Endodermal cell (in vitro differentiated cells): ENCODE measurements around the gene SPO11. TPM values are rescaled to one million over a fixed set of nuclear protein-coding genes. Genes with fewer than 3 reads are reported as not detected.
A peak's percentile ranks its signal among the peaks of the same experiment; 100 is the strongest.

Experiments used
- DNase-seq: peaks from one replicate; pipeline ENCODE4 v3.0.0-alpha.2; 2017
- H3K27ac ChIP-seq: 2 replicates; pipeline ENCODE4 v1.5.1; 2013; ENCODE audit warnings: mild to moderate bottlenecking, low read depth, low read length, moderate library complexity
- H3K27me3 ChIP-seq: 2 replicates; pipeline ENCODE4 v1.6.1; 2013; ENCODE audit warnings: mild to moderate bottlenecking, low read length, moderate library complexity; ENCODE audit not compliant: insufficient read depth, control insufficient read depth, poor library complexity, severe bottlenecking
- H3K36me3 ChIP-seq: 2 replicates; pipeline ENCODE4 v1.7.0; 2013; ENCODE audit warnings: mild to moderate bottlenecking, low read length, moderate library complexity; ENCODE audit not compliant: control insufficient read depth, insufficient read depth
- H3K4me1 ChIP-seq: one replicate; pipeline ENCODE4 v1.7.0; 2013; ENCODE audit warnings: low read length; ENCODE audit not compliant: control insufficient read depth, insufficient read depth
- H3K4me3 ChIP-seq: 2 replicates; pipeline ENCODE4 v1.5.1; 2013; ENCODE audit warnings: mild to moderate bottlenecking, low read length, moderate library complexity
- H3K9ac ChIP-seq: 2 replicates; pipeline ENCODE4 v1.6.1; 2013; ENCODE audit warnings: mild to moderate bottlenecking, low read length, moderate library complexity; ENCODE audit not compliant: poor library complexity, severe bottlenecking; ENCODE audit errors: extremely low read depth
- H3K9me3 ChIP-seq: 2 replicates; pipeline ENCODE4 v1.6.1; 2013; ENCODE audit warnings: mild to moderate bottlenecking, low read length, moderate library complexity; ENCODE audit not compliant: control insufficient read depth
- H3K27ac Mint-ChIP-seq: 2 replicates; pipeline ENCODE4 v1.8.0; 2020; ENCODE audit warnings: mixed read lengths
- H3K27me3 Mint-ChIP-seq: 2 replicates; pipeline ENCODE4 v1.8.0; 2021; ENCODE audit warnings: mild to moderate bottlenecking, mixed read lengths; ENCODE audit not compliant: insufficient read depth
- H3K36me3 Mint-ChIP-seq: 2 replicates; pipeline ENCODE4 v1.8.0; 2020; ENCODE audit warnings: low read depth, mixed read lengths
- H3K4me1 Mint-ChIP-seq: 2 replicates; pipeline ENCODE4 v1.8.0; 2020; ENCODE audit warnings: mixed read lengths
- H3K4me3 Mint-ChIP-seq: 2 replicates; pipeline ENCODE4 v1.8.0; 2020; ENCODE audit warnings: mild to moderate bottlenecking, moderate library complexity, mixed read lengths
- H3K9me3 Mint-ChIP-seq: 2 replicates; pipeline ENCODE4 v1.8.0; 2020; ENCODE audit warnings: mild to moderate bottlenecking, mixed read lengths
- WGBS, 2 experiments: methylation state at CpG; one replicate each; pipeline versions ENCODE4 v1.1.5 to v1.1.7; 2013; ENCODE audit warnings: missing lambda C conversion rate in 2 of 2, mixed read lengths in 1 of 2; ENCODE audit not compliant: insufficient coverage in 1 of 2, insufficient read length in 1 of 2; 5-methylcytosine and 5-hydroxymethylcytosine counted together
- total RNA-seq, 2 donors: library from RNA; stranded (reverse); fragmentation: NEBNext Ultra II Directional in 1 of 2; extraction: Animal tissue kit (Norgen Biotek cat#: 25700) in 1 of 2; gene quantifications; 2 replicates in 1 of 2; 3 replicates in 1 of 2; pipeline ENCODE4 v1.2.1, GENCODE V29; 2021
- TF ChIP-seq, protein P1 (sequence below): fragments of 200-600 bp; sonication (generic); conservative IDR thresholded peaks from 2 replicates; pipeline ENCODE4 v1.5.0; 2021; ENCODE audit warnings: antibody characterized with exemption, mild to moderate bottlenecking

SPO11 gene
- total RNA-seq, 2 donors from 2014 or later, result not detected

DNA sequence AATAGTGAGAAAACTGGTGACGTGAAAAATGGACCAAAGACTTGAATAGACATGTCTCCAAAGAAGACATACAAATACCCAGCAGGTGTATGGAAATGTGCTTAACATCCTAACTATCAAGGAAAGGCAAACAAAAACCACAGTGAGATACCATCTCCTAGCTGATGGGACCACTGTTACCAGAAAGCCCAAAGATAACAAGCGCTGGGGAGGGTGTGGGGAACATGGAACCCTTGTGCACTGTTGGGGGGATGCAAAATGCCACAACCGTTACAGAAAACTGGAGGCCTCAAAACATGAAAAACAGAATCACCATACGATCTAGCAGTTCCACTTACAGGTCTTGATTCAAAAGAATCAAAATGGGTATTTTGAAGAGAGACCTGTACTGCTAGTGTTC is 41.8 kb downstream of the SPO11 start:
- TF ChIP-seq, protein P1, sequence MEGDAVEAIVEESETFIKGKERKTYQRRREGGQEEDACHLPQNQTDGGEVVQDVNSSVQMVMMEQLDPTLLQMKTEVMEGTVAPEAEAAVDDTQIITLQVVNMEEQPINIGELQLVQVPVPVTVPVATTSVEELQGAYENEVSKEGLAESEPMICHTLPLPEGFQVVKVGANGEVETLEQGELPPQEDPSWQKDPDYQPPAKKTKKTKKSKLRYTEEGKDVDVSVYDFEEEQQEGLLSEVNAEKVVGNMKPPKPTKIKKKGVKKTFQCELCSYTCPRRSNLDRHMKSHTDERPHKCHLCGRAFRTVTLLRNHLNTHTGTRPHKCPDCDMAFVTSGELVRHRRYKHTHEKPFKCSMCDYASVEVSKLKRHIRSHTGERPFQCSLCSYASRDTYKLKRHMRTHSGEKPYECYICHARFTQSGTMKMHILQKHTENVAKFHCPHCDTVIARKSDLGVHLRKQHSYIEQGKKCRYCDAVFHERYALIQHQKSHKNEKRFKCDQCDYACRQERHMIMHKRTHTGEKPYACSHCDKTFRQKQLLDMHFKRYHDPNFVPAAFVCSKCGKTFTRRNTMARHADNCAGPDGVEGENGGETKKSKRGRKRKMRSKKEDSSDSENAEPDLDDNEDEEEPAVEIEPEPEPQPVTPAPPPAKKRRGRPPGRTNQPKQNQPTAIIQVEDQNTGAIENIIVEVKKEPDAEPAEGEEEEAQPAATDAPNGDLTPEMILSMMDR, result no peak
- Histone ChIP-seq H3K4me1 (no peaks in the 10 kb centered on the region), H3K27ac (no peak overlapping the region), H3K9me3 (no peaks in the 10 kb centered on the region), H3K36me3 (peaks cover 90% of the 10 kb centered on the region), H3K4me3 (no peak overlapping the region), H3K27me3 (no peaks in the 10 kb centered on the region), H3K9ac (no peak overlapping the region)
- Mint-ChIP-seq H3K27me3 (no peaks in the 10 kb centered on the region), H3K4me1 (no peaks in the 10 kb centered on the region), H3K9me3 (no peaks in the 10 kb centered on the region), H3K36me3 (peaks cover 82% of the 10 kb centered on the region), H3K27ac (no peak overlapping the region), H3K4me3 (no peak overlapping the region)
- 93 to 95% methylated on average over 4 of the region's 4 CpGs for WGBS, 2 experiments
- DNase-seq, result no peak

DNA sequence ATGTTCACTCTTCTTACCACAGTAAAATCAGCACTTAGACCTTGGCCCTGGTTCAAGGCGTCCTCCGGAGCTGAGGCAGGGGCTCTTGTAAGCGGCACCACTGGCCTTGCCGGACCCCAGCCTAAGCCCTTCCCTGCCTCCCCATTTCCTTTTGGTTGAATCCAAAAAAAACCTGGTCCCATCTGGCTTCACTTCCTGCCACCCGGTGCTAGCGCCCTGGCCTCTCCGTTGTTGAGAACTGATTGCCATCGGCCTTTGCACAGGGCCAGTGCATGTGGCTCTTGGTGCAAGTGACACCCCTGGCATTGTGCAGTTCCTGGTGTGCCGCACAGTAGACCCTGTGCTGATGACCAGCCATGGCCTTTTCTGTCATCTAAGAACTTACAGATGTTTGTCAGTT is 42.6 kb downstream of the SPO11 start:
- Mint-ChIP-seq H3K9me3 (no peaks in the 10 kb centered on the region), H3K4me3 (no peak overlapping the region), H3K4me1 (no peaks in the 10 kb centered on the region), H3K27me3 (no peaks in the 10 kb centered on the region), H3K36me3 (peaks cover 83% of the 10 kb centered on the region), H3K27ac (no peak overlapping the region)
- 92 to 95% methylated on average over 7 to 9 of the region's 9 CpGs for WGBS, 2 experiments
- H3K9me3 ChIP-seq, result no peaks in the 10 kb centered on the region
- no peaks in the 10 kb centered on the region for H3K4me1 ChIP-seq
- H3K27ac ChIP-seq, result no peak overlapping the region
- DNase-seq, result no peak
- H3K9ac ChIP-seq, result no peak overlapping the region
- no peak overlapping the region for H3K4me3 ChIP-seq
- TF ChIP-seq, protein P1, result no peak
- peaks cover 91% of the 10 kb centered on the region for H3K36me3 ChIP-seq
- no peaks in the 10 kb centered on the region for H3K27me3 ChIP-seq

DNA sequence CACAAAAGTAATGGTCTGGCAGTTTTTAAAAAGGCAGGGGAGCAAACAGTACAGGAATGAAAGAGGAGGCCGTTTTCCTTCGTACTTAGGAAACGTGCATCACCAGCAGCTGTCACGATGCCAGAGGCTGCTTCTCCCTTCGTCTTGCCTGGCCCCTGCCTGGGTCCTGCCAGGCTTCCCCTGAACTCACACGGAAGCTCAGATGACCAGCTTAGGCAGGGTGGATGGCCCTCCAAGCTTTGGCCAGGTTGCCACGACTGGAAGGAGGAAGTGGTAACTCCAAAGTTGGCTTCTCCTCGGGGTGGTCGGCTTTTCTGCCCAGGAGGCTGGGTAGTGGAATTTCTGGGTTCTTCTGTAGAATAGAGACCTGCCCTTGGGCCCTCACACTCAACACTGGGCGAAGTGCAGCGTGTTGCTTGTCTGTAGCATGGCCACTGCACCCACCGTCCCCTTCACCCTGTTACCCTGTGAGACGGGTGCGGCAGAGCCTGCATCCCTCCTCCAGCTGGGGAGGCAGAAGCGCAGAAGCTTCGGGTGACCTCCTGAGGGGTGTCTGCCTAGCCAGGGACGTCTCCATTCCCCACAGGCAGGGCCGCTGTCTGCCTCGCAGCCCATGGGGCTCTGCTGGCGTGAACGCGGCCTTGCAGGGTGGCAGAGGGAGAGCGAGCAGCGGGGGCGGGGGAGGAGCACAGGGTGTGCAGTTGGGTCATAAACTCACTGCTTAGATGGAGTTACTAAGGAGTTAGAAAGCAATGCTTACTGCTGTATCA is 43.2 kb downstream of the SPO11 start:
- Mint-ChIP-seq H3K4me3 (no peak overlapping the region), H3K27ac (no peak overlapping the region), H3K27me3 (no peaks in the 10 kb centered on the region), H3K4me1 (no peaks in the 10 kb centered on the region), H3K9me3 (no peaks in the 10 kb centered on the region), H3K36me3 (peaks cover 83% of the 10 kb centered on the region)
- no peaks in the 10 kb centered on the region for H3K9me3 ChIP-seq
- no peak overlapping the region for H3K4me3 ChIP-seq
- no peak overlapping the region for H3K27ac ChIP-seq
- H3K36me3 ChIP-seq, result peaks cover 91% of the 10 kb centered on the region
- no peak overlapping the region for H3K9ac ChIP-seq
- DNase-seq, result peak; percentile 35
- H3K27me3 ChIP-seq, result no peaks in the 10 kb centered on the region
- 94 to 98% methylated on average over 19 to 25 of the region's 25 CpGs for WGBS, 2 experiments
- TF ChIP-seq, protein P1, result no peak
- no peaks in the 10 kb centered on the region for H3K4me1 ChIP-seq
